Fibroblast of skin of right quadriceps (primary cell): ENCODE measurements around the gene ADM2.
"Not testable (repeated sequence)": the region's sequence is repeated elsewhere in the genome, so short reads cannot be mapped to it uniquely, and the experiment has no call there.

Source experiments
- DNase-seq: peaks from one replicate; pipeline ENCODE4 v3.0.0-alpha.2; 2013

The ADM2 gene

DNA sequence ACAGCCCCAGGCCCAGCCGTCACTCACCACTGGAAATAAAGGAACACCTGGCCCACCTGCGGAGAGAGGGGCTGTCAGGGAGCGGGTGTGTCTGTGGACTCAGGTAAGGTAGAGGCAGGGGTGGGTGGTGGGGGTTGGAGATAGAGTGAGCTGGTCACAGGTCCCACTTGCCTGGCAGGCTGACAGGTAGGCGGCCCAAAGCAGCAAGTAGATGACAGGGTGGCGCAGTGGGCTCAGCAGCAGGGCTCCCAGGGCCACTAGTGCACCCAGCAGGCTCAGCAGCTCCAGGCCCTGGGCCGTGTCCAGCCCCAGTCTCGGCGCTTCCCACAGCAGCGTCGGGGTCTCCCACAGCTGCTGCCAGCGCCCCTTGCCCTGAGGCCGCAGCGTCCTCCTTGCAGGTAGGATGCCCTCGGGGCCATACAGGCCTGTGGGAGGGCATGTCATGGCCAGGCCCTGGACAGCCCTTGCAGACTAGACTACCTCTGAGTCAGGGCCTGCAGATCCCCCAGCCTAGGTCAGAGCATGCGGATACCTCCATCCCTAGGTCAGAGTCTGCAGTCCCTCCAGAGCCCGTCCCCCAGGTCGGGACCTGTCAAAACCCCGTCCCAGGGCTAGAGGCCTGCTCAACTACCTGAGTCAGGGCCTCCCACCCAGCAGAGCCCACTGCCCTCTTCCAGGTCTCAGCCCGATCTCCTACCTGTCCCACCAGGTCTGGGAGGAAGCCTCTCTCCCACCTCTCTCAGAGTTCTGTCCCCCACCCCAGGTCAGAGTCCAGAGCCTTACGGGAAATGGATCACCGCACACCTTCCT, 25.5 kb downstream of the ADM2 start:
- no peak for DNase-seq

GRCh38 chr22:50507421-50507990, 26.2 kb downstream of the ADM2 start, which contains the start of gene LMF2:
TSS of gene LMF2 (minus strand) at chr22:50507702. CDS start at chr22:50507675, 27 bp downstream.
- no peak for DNase-seq

- DNase-seq: peak; percentile 97
Observed at GRCh38 chr22:50507991-50508884, 26.9 kb downstream of the ADM2 start, which contains the start of gene NCAPH2. TSS of gene NCAPH2 (plus strand) at chr22:50508224. CDS start at chr22:50508338, 114 bp downstream.

DNA sequence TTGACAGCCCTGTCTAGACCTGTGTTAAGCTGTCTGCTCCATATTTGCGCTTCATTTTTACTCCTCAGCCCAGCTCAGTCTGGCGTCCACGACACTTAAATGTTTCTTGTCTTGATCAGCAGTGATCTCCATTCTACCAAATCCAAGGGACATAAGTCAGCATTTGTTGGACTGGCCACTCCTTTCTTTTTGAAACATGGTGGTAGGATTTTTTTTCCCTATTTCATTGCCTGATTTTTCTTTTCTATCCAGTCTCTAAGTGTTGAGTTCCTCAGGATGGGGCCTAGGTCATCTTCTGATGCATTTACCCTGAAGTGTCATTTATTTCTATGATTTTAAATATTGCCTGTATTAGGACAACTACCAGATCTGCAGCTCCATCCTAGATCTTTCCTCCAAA, 27.6 kb downstream of the ADM2 start:
- no peak for DNase-seq

GRCh38 chr22:50513175-50513574, 31.8 kb downstream of the ADM2 start:
- no peak for DNase-seq

- DNase-seq: no peak
Observed at GRCh38 chr22:50516068-50516467, 34.7 kb downstream of the ADM2 start.

- DNase-seq: no peak
Observed at GRCh38 chr22:50516891-50517290, 35.5 kb downstream of the ADM2 start.

- DNase-seq: no peak
Observed at GRCh38 chr22:50517495-50518260, 36.3 kb downstream of the ADM2 start.

DNA sequence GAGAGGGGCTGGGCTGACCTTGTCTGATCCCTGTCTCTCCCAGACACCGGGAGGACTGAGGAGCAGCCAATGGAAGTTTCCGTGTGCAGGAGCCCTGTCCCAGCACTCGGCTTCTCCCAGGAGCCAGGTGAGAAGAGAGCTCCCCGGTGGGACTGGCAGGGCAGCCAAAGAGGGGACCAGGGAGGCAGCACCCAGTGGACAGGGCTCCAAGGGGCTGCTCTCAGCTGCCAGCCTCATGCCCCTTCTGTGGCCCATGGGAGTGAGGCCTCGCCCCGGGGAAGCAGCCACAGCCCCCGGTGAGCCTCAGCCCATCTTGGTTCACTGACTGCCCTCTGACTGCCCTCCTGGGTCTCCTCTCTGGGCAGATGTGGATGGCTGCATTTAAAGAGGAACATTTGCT, 37.3 kb downstream of the ADM2 start:
- no peak for DNase-seq

DNA sequence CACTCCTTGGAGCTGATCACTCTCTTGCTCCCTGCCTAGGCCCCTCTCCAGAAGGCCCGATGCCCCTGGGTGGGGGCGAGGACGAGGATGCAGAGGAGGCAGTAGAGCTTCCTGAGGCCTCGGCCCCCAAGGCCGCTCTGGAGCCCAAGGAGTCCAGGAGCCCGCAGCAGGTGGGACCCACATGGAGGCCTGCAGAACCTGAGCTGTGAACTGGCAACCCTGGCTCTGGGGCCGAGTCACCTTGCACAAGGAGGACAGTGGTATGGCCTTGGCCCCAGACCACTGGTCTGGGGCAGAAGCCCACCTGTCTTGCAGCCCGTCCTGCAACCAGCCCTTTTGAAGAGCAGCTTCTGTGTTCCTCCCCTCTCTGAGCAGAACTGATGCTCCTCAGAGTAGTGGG, 37.8 kb downstream of the ADM2 start:
- DNase-seq: no peak

GRCh38 chr22:50520184-50520583, 38.8 kb downstream of the ADM2 start:
- DNase-seq: not testable (repeated sequence)

- DNase-seq: no peak
Observed at GRCh38 chr22:50520826-50521453, 39.6 kb downstream of the ADM2 start.

DNA sequence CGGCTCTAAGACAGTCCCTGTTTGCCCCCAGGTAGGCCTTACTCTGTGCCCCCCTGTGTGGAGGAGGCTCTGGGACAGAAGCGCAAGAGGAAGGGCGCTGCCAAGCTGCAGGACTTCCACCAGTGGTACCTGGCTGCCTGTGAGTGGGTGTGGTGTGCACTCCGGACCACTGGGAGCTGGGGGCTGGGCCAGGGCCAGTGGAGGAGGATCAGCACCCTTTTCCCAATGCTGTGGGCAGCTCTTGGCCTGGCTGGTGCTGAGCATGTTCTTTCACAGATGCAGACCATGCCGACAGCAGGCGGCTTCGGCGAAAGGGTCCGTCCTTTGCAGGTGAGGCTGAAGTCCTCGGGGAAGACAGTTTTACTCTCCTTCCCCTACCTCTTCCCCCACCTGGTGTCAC, 40.4 kb downstream of the ADM2 start:
- DNase-seq: no peak

DNA sequence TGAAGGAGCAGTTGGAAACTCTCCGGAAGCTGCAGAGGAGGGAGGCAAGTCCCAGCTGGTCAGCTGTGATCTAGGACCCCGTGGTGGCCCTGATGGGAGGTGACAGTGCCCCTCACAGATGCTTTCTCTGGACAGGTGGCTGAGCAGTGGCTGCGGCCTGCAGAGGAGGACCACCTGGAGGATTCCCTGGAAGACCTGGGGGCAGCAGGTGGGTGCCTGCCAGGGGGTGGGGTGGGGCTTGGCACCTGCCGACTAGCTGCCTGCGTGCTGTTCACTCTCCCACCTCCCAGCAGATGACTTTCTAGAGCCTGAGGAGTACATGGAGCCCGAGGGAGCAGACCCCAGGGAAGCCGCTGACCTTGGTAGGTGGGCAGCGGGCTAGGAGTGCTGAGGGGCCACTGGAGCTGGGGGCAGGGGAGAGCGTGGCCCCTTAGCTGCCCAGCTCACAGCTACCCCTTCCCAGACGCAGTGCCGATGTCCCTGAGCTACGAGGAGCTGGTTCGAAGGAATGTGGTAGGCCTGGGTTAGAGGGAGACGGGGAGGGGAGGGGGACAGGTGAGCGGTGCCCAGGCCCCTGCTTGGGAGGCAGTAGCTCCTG, 41.0 kb downstream of the ADM2 start:
- DNase-seq: no peak

DNA sequence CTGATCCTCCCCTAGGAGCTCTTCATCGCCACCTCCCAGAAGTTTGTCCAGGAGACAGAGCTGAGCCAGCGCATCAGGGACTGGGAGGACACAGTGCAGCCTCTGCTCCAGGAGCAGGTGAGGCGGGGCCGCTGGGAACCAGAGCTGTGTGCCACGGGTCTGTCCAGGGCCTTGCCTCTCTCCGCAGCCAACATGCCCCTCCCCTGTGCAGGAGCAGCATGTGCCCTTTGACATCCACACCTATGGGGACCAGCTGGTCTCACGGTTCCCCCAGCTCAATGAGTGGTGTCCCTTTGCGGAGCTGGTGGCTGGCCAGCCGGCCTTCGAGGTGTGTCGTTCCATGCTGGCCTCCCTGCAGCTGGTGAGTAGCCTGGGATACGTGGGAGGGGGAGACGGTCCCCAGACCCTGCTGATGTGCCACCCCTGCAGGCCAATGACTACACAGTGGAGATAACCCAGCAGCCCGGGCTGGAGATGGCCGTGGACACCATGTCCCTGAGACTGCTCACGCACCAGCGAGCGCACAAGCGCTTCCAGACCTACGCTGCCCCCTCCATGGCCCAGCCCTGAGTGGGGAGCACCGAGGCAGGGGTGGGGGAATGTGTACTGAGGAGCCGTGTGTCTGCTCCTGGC, 41.6 kb downstream of the ADM2 start:
- DNase-seq: no peak

GRCh38 chr22:50523458-50523805, 42.1 kb downstream of the ADM2 start:
- DNase-seq: no peak

- no peak for DNase-seq
Observed at GRCh38 chr22:50523806-50524675, 42.7 kb downstream of the ADM2 start.

GRCh38 chr22:50524676-50525103, 43.3 kb downstream of the ADM2 start:
- DNase-seq: no peak

DNA sequence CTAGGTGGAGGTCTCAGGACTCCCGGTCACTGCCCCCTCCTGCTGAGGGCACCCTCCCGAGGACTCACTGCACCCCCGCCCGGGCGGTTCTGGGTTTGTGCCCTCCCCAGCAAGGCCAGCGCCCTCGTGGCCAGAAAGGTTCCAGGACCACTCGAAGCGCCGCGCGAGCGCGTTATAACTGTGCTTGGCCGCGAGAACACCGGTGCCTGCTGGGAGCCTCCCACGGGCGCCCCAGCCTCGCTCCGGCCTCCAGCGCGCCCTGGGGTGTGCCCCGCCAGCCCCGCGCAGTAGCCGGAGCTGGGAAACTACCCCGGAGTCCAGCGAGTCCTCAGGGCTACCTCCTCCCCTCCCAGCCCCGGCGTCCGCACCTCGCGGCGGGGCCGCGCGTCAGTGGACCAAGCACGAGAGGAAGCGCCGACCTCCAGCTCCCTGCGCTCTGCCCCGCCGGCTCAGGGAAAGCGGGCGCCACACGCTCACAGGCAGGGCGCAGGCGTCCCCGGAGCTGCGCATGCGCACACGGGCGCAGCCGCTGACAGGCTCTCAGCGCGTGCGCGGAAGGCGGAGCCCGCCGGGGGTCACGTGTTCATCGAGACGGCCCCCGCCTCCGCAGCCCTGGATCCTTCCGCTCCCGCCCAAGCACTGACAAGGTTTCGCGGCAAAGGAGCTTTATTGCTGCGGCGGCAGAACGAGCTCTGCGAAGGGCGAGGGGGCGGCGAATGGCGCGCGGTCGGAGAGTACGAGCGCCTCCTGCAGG, 43.9 kb downstream of the ADM2 start, which contains the start of gene SCO2:
Gene SCO2, minus strand, starts transcription at position 495 of the 754 bp plus-strand sequence. CDS start 1,187 bp downstream, outside the sequence.
- peak; percentile 98 for DNase-seq

- DNase-seq: no peak
Observed at GRCh38 chr22:50525858-50526107, 44.4 kb downstream of the ADM2 start.
